Measurements from ENCODE around the gene CNKSR3.

CNKSR3 gene

GRCh38 chr6:154363821-154364220 lies 146.7 kb downstream of the CNKSR3 start:
- H2AFZ ChIP-seq (ENCODE audit: low read depth): no peak overlapping the region
- no peak for TF ChIP-seq CTCF (conservative IDR thresholded peaks at IDR 0.05; ENCODE audit: low read depth, low read length)
- H4K20me1 ChIP-seq (ENCODE audit: insufficient read depth): no peaks in the 10 kb centered on the region
- no peak overlapping the region for H3K4me2 ChIP-seq
- H3K4me3 ChIP-seq (IDR thresholded peaks at IDR 0.05; ENCODE audit: insufficient read depth, low read depth, low read length): no peak overlapping the region
- no peaks in the 10 kb centered on the region for H3K79me2 ChIP-seq (ENCODE audit: insufficient read depth, low read depth)
- H3K36me3 ChIP-seq (ENCODE audit: insufficient read depth): no peaks in the 10 kb centered on the region
- H3K4me1 ChIP-seq (ENCODE audit: low read depth, poor library complexity, severe bottlenecking): no peaks in the 10 kb centered on the region
- no peak overlapping the region for H3K9ac ChIP-seq
- no peak overlapping the region for H3K27ac ChIP-seq
- no peaks in the 10 kb centered on the region for H3K27me3 ChIP-seq (ENCODE audit: insufficient read depth, low read depth)

- H3K79me2 ChIP-seq (ENCODE audit: insufficient read depth, low read depth): no peaks in the 10 kb centered on the region
- no peaks in the 10 kb centered on the region for H3K27me3 ChIP-seq (ENCODE audit: insufficient read depth, low read depth)
- no peak for TF ChIP-seq CTCF (conservative IDR thresholded peaks at IDR 0.05; ENCODE audit: low read depth, low read length)
- no peak overlapping the region for H3K27ac ChIP-seq
- H3K9ac ChIP-seq: no peak overlapping the region
- no peaks in the 10 kb centered on the region for H3K4me1 ChIP-seq (ENCODE audit: low read depth, poor library complexity, severe bottlenecking)
- H3K36me3 ChIP-seq (ENCODE audit: insufficient read depth): no peaks in the 10 kb centered on the region
- no peak overlapping the region for H3K4me2 ChIP-seq
- no peak overlapping the region for H3K4me3 ChIP-seq (IDR thresholded peaks at IDR 0.05; ENCODE audit: insufficient read depth, low read depth, low read length)
- H4K20me1 ChIP-seq (ENCODE audit: insufficient read depth): no peaks in the 10 kb centered on the region
- no peak overlapping the region for H2AFZ ChIP-seq (ENCODE audit: low read depth)
Measured at GRCh38 chr6:154361476-154361875, 149.0 kb downstream of the CNKSR3 start.

GRCh38 chr6:154360476-154360875 lies 150.0 kb downstream of the CNKSR3 start:
- no peak overlapping the region for H3K9ac ChIP-seq
- no peak overlapping the region for H3K27ac ChIP-seq
- H3K79me2 ChIP-seq (ENCODE audit: insufficient read depth, low read depth): no peaks in the 10 kb centered on the region
- no peaks in the 10 kb centered on the region for H4K20me1 ChIP-seq (ENCODE audit: insufficient read depth)
- no peak overlapping the region for H2AFZ ChIP-seq (ENCODE audit: low read depth)
- H3K4me3 ChIP-seq (IDR thresholded peaks at IDR 0.05; ENCODE audit: insufficient read depth, low read depth, low read length): no peak overlapping the region
- no peak for TF ChIP-seq CTCF (conservative IDR thresholded peaks at IDR 0.05; ENCODE audit: low read depth, low read length)
- no peak overlapping the region for H3K4me2 ChIP-seq
- H3K27me3 ChIP-seq (ENCODE audit: insufficient read depth, low read depth): no peaks in the 10 kb centered on the region
- H3K36me3 ChIP-seq (ENCODE audit: insufficient read depth): no peaks in the 10 kb centered on the region
- H3K4me1 ChIP-seq (ENCODE audit: low read depth, poor library complexity, severe bottlenecking): no peaks in the 10 kb centered on the region

GRCh38 chr6:154359679-154360078 lies 150.8 kb downstream of the CNKSR3 start:
- no peaks in the 10 kb centered on the region for H3K36me3 ChIP-seq (ENCODE audit: insufficient read depth)
- H2AFZ ChIP-seq (ENCODE audit: low read depth): no peak overlapping the region
- no peak overlapping the region for H3K27ac ChIP-seq
- no peak overlapping the region for H3K4me3 ChIP-seq (IDR thresholded peaks at IDR 0.05; ENCODE audit: insufficient read depth, low read depth, low read length)
- no peak for TF ChIP-seq CTCF (conservative IDR thresholded peaks at IDR 0.05; ENCODE audit: low read depth, low read length)
- H3K79me2 ChIP-seq (ENCODE audit: insufficient read depth, low read depth): no peaks in the 10 kb centered on the region
- no peaks in the 10 kb centered on the region for H3K27me3 ChIP-seq (ENCODE audit: insufficient read depth, low read depth)
- H3K4me1 ChIP-seq (ENCODE audit: low read depth, poor library complexity, severe bottlenecking): no peaks in the 10 kb centered on the region
- H3K9ac ChIP-seq: no peak overlapping the region
- no peaks in the 10 kb centered on the region for H4K20me1 ChIP-seq (ENCODE audit: insufficient read depth)
- no peak overlapping the region for H3K4me2 ChIP-seq

Data from KMS-11 (cell line).